ENCODE measurements around the gene THSD7B.
"Not testable (repeated sequence)": the region's sequence is repeated elsewhere in the genome, so short reads cannot be mapped to it uniquely, and the experiment has no call there.

The THSD7B gene

GRCh38 chr2:136765256-136766072 lies at the start of gene THSD7B:
Gene THSD7B (plus strand): TSS chr2:136765545. CDS start chr2:136882179, 116,634 bp downstream.
- DNase-seq (ENCODE audit: low read depth), result no peak

GRCh38 chr2:136718273-136718672 lies 47.1 kb upstream of the THSD7B start:
- DNase-seq (ENCODE audit: low read depth), result no peak

GRCh38 chr2:136727973-136728699 lies 37.2 kb upstream of the THSD7B start:
- no peak for DNase-seq (ENCODE audit: low read depth)

- no peak for DNase-seq (ENCODE audit: low read depth)
These were observed 29.1 kb upstream of the THSD7B start for GRCh38 chr2:136736236-136736635.

- no peak for DNase-seq (ENCODE audit: low read depth)
These were observed 27.3 kb upstream of the THSD7B start for GRCh38 chr2:136738044-136738443.

GRCh38 chr2:136741471-136741870 lies 23.9 kb upstream of the THSD7B start:
- no peak for DNase-seq (ENCODE audit: low read depth)

GRCh38 chr2:136750065-136750464 lies 15.3 kb upstream of the THSD7B start:
- no peak for DNase-seq (ENCODE audit: low read depth)

- no peak for DNase-seq (ENCODE audit: low read depth)
These were observed 13.9 kb upstream of the THSD7B start for GRCh38 chr2:136751406-136751805.

GRCh38 chr2:136758504-136758903 lies 6.8 kb upstream of the THSD7B start:
- DNase-seq (ENCODE audit: low read depth), result not testable (repeated sequence)

GRCh38 chr2:136764452-136765255 lies 691 bp upstream of the THSD7B start:
- DNase-seq (ENCODE audit: low read depth), result no peak

GRCh38 chr2:136766073-136766404 lies 694 bp downstream of the THSD7B start:
- no peak for DNase-seq (ENCODE audit: low read depth)

GRCh38 chr2:136767030-136767429 lies 1.7 kb downstream of the THSD7B start:
- no peak for DNase-seq (ENCODE audit: low read depth)

GRCh38 chr2:136769871-136770270 lies 4.5 kb downstream of the THSD7B start:
- DNase-seq (ENCODE audit: low read depth), result no peak

- DNase-seq (ENCODE audit: low read depth), result no peak
These were observed 5.0 kb downstream of the THSD7B start for GRCh38 chr2:136770384-136770783.

- DNase-seq (ENCODE audit: low read depth), result no peak
These were observed 12.0 kb downstream of the THSD7B start for GRCh38 chr2:136777391-136777790.

GRCh38 chr2:136783856-136784255 lies 18.5 kb downstream of the THSD7B start:
- DNase-seq (ENCODE audit: low read depth), result no peak

GRCh38 chr2:136785215-136785614 lies 19.9 kb downstream of the THSD7B start:
- no peak for DNase-seq (ENCODE audit: low read depth)

- no peak for DNase-seq (ENCODE audit: low read depth)
These were observed 22.6 kb downstream of the THSD7B start for GRCh38 chr2:136787970-136788369.

- DNase-seq (ENCODE audit: low read depth), result no peak
These were observed 31.0 kb downstream of the THSD7B start for GRCh38 chr2:136796339-136796738.

GRCh38 chr2:136798766-136799165 lies 33.4 kb downstream of the THSD7B start:
- DNase-seq (ENCODE audit: low read depth), result no peak

GRCh38 chr2:136801661-136802060 lies 36.3 kb downstream of the THSD7B start:
- DNase-seq (ENCODE audit: low read depth), result no peak

- DNase-seq (ENCODE audit: low read depth), result no peak
These were observed 44.7 kb downstream of the THSD7B start for GRCh38 chr2:136809998-136810397.

GRCh38 chr2:136818839-136819238 lies 53.5 kb downstream of the THSD7B start:
- no peak for DNase-seq (ENCODE audit: low read depth)

All from stimulated activated CD8-positive, alpha-beta memory T cell treated with anti-CD3 and anti-CD28 coated beads, Interleukin-7, amount 100 ng/mL, for 24 hours (primary cell).